HepG2 (cell line): ENCODE results near the gene SLC25A38. TPM values are rescaled to one million over a fixed set of nuclear protein-coding genes. Genes with fewer than 3 reads are reported as not detected.

Experiments
- ARID4A ChIP-seq: sonication (generic); formaldehyde crosslinking; IDR thresholded peaks from 2 replicates; pipeline ENCODE4 v1.5.0; 2020; ENCODE audit warnings: mild to moderate bottlenecking, missing genetic modification reagents, borderline replicate concordance
- HNF4G ChIP-seq, 2 experiments: sonication (generic) in 1 of 2; formaldehyde crosslinking in 1 of 2; IDR thresholded peaks; 2 replicates each; pipeline versions ENCODE4 v1.4.0 to v1.6.1; 2011 to 2020; ENCODE audit warnings: borderline replicate concordance in 2 of 2, low read depth in 2 of 2, mild to moderate bottlenecking in 2 of 2, low read length in 1 of 2, missing genetic modification reagents in 1 of 2, moderate library complexity in 1 of 2
- HNRNPL ChIP-seq: fragments of 200-400 bp; formaldehyde crosslinking; IDR thresholded peaks from 2 replicates; pipeline ENCODE4 v1.6.1; 2017; ENCODE audit warnings: mild to moderate bottlenecking, low read depth, low read length
- JARID2 ChIP-seq: sonication (generic); formaldehyde crosslinking; IDR thresholded peaks from 2 replicates; pipeline ENCODE4 v1.8.1; 2023; ENCODE audit warnings: missing genetic modification reagents, inconsistent platforms; ENCODE audit not compliant: insufficient replicate concordance
- MAZ ChIP-seq, 2 experiments: sonication (generic) in 1 of 2; formaldehyde crosslinking in 1 of 2; IDR thresholded peaks; 2 replicates each; pipeline versions ENCODE4 v1.5.0 to v1.6.1; 2012 to 2020; ENCODE audit warnings: low read depth in 2 of 2, mild to moderate bottlenecking in 2 of 2, borderline replicate concordance in 1 of 2, improper control_type of control experiment in 1 of 2, low read length in 1 of 2, missing genetic modification reagents in 1 of 2, moderate library complexity in 1 of 2
- MBD4 ChIP-seq: IDR thresholded peaks from 2 replicates; pipeline ENCODE4 v1.6.1; 2012; ENCODE audit warnings: low read length, inconsistent platforms, borderline replicate concordance
- MNT ChIP-seq: fragments of 450-650 bp; IDR thresholded peaks from 2 replicates; pipeline ENCODE4 v1.6.1; 2016
- NR2F6 ChIP-seq, 2 experiments: IDR thresholded peaks; 2 replicates each; pipeline ENCODE4 v1.6.1; 2016; ENCODE audit warnings: antibody characterized with exemption in 1 of 2, mild to moderate bottlenecking in 1 of 2
- NR3C1 ChIP-seq: sonication (generic); formaldehyde crosslinking; IDR thresholded peaks from 2 replicates; pipeline ENCODE4 v1.4.0; 2020; ENCODE audit warnings: missing genetic modification reagents
- POGZ ChIP-seq: sonication (generic); formaldehyde crosslinking; IDR thresholded peaks from 2 replicates; pipeline ENCODE4 v1.4.0; 2020; ENCODE audit warnings: mild to moderate bottlenecking, missing genetic modification reagents
- RBAK ChIP-seq: sonication (generic); formaldehyde crosslinking; IDR thresholded peaks from 2 replicates; pipeline ENCODE4 v1.5.1; 2020; ENCODE audit warnings: mild to moderate bottlenecking, missing genetic modification reagents
- RORA ChIP-seq: sonication (generic); formaldehyde crosslinking; IDR thresholded peaks from 2 replicates; pipeline ENCODE4 v1.5.0; 2020; ENCODE audit warnings: mild to moderate bottlenecking, missing genetic modification reagents, moderate library complexity
- SAP130 ChIP-seq: IDR thresholded peaks from 2 replicates; pipeline ENCODE4 v1.6.1; 2016; ENCODE audit warnings: low read depth
- ZNF547 ChIP-seq: sonication (generic); formaldehyde crosslinking; IDR thresholded peaks from 2 replicates; pipeline ENCODE4 v1.5.1; 2020; ENCODE audit warnings: mild to moderate bottlenecking, missing genetic modification reagents
- ZNF589 ChIP-seq: sonication (generic); formaldehyde crosslinking; conservative IDR thresholded peaks from 2 replicates; pipeline ENCODE4 v1.8.0; 2022; ENCODE audit warnings: mild to moderate bottlenecking, moderate library complexity, missing genetic modification reagents
- ZNF674 ChIP-seq: sonication (generic); formaldehyde crosslinking; IDR thresholded peaks from 2 replicates; pipeline ENCODE4 v1.5.0; 2020; ENCODE audit warnings: low read depth, mild to moderate bottlenecking, missing genetic modification reagents
- polyA plus RNA-seq, 8 experiments: library from polyadenylated mRNA; depleted of rRNA in 3 of 8; stranded (reverse) in 7 of 8; unstranded in 1 of 8; fragments of >200 nt; fragmentation: Illumina TruSeq in 4 of 8; extraction: Trizol in 4 of 8; gene quantifications; 2 replicates each; pipeline versions ENCODE4 v1.2.1 to v1.2.3, GENCODE V29; 2011 to 2016; ENCODE audit warnings: low read depth in 4 of 8, missing spikeins in 1 of 8, mixed read lengths in 1 of 8; ENCODE audit not compliant: insufficient read depth in 1 of 8
- total RNA-seq, 5 experiments: library from RNA; depleted of rRNA; stranded (reverse); fragments of >200 nt; fragmentation: Illumina TruSeq; extraction: Trizol; gene quantifications; 2 replicates each; pipeline ENCODE4 v1.2.3, GENCODE V29; 2016; ENCODE audit warnings: low read depth in 1 of 5
- TF ChIP-seq, protein P1 (sequence below): sonication (generic); formaldehyde crosslinking; IDR thresholded peaks from 2 replicates; pipeline ENCODE4 v1.5.0; 2020; ENCODE audit warnings: missing genetic modification reagents
- TF ChIP-seq, protein P2 (sequence below): sonication (generic); formaldehyde crosslinking; IDR thresholded peaks from 2 replicates; pipeline ENCODE4 v1.4.0; 2020; ENCODE audit warnings: missing genetic modification reagents

SLC25A38 gene
- total and polyA plus RNA-seq, 2 of the 13 experiments (the other 11 are each of a cell fraction or from before 2014, with no cell fraction given) = 32.5 to 35.4 TPM

GRCh38 chr3:39383881-39384664, 903 bp downstream of the SLC25A38 start (continued):
- TF ChIP-seq, protein P1, sequence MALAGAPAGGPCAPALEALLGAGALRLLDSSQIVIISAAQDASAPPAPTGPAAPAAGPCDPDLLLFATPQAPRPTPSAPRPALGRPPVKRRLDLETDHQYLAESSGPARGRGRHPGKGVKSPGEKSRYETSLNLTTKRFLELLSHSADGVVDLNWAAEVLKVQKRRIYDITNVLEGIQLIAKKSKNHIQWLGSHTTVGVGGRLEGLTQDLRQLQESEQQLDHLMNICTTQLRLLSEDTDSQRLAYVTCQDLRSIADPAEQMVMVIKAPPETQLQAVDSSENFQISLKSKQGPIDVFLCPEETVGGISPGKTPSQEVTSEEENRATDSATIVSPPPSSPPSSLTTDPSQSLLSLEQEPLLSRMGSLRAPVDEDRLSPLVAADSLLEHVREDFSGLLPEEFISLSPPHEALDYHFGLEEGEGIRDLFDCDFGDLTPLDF = no peak; the same call in 1 of the 2 replicates
- TF ChIP-seq ZNF589 (CRISPR knock-in tag) (no peak), NR3C1 (CRISPR knock-in tag) (no peak), HNRNPL (0 out of 2 replicates have a peak, but pooled peaks have one; percentile 29), JARID2 (CRISPR knock-in tag) (no peak), HNF4G (IDR thresholded peaks at IDR 0.05; ENCODE audit: borderline replicate concordance, low read depth, low read length) (no peak), HNF4G (CRISPR knock-in tag; IDR thresholded peaks at IDR 0.05; ENCODE audit: borderline replicate concordance, low read depth) (peak; percentile 59; the same call in 1 of the 2 replicates), MBD4 (no peak), ZNF674 (CRISPR knock-in tag) (no peak), RBAK (CRISPR knock-in tag) (no peak), ZNF547 (CRISPR knock-in tag) (no peak), MAZ (IDR thresholded peaks at IDR 0.05; ENCODE audit: borderline replicate concordance, low read depth, low read length) (0 out of 2 replicates have a peak, but pooled peaks have one; percentile 26), MAZ (CRISPR knock-in tag; IDR thresholded peaks at IDR 0.05; ENCODE audit: low read depth) (peak; percentile 80; the same call in 1 of the 2 replicates), MNT (peak; percentile 85), NR2F6 (IDR thresholded peaks at IDR 0.05) (no peak), NR2F6 (CRISPR knock-in tag; IDR thresholded peaks at IDR 0.05) (no peak), POGZ (CRISPR knock-in tag) (peak; percentile 56; the same call in 1 of the 2 replicates), RORA (CRISPR knock-in tag) (no peak), SAP130 (CRISPR knock-in tag) (peak; percentile 95), ARID4A (CRISPR knock-in tag) (peak; percentile 95)
- TF ChIP-seq, protein P2, sequence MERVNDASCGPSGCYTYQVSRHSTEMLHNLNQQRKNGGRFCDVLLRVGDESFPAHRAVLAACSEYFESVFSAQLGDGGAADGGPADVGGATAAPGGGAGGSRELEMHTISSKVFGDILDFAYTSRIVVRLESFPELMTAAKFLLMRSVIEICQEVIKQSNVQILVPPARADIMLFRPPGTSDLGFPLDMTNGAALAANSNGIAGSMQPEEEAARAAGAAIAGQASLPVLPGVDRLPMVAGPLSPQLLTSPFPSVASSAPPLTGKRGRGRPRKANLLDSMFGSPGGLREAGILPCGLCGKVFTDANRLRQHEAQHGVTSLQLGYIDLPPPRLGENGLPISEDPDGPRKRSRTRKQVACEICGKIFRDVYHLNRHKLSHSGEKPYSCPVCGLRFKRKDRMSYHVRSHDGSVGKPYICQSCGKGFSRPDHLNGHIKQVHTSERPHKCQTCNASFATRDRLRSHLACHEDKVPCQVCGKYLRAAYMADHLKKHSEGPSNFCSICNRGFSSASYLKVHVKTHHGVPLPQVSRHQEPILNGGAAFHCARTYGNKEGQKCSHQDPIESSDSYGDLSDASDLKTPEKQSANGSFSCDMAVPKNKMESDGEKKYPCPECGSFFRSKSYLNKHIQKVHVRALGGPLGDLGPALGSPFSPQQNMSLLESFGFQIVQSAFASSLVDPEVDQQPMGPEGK (CRISPR knock-in tag) = peak; percentile 88
